Measurements from ENCODE around the gene ARMC8.
A peak's percentile ranks its signal among the peaks of the same experiment; 100 is the strongest.

ARMC8 gene

GRCh38 chr3:138197058-138197457 lies 10.0 kb downstream of the ARMC8 start:
- H3K4me3 ChIP-seq (ENCODE audit: insufficient read depth, low read depth, low read length) = no peak overlapping the region
- 88 to 92% methylated on average over 5 of the region's 5 CpGs for WGBS, 2 experiments
- no peaks in the 10 kb centered on the region for H3K27me3 ChIP-seq (ENCODE audit: control insufficient read depth, insufficient read depth, low read length, poor library complexity, severe bottlenecking)
- no peak overlapping the region for H3K27ac ChIP-seq (ENCODE audit: insufficient read depth, low read depth, low read length, poor library complexity, severe bottlenecking)
- no peaks in the 10 kb centered on the region for H3K36me3 ChIP-seq (ENCODE audit: control insufficient read depth, insufficient read depth, low read length)
- no peaks in the 10 kb centered on the region for H3K4me1 ChIP-seq (ENCODE audit: control insufficient read depth, insufficient read depth, low read length)
- H3K9me3 ChIP-seq (ENCODE audit: control insufficient read depth, low read length) = no peaks in the 10 kb centered on the region

DNA sequence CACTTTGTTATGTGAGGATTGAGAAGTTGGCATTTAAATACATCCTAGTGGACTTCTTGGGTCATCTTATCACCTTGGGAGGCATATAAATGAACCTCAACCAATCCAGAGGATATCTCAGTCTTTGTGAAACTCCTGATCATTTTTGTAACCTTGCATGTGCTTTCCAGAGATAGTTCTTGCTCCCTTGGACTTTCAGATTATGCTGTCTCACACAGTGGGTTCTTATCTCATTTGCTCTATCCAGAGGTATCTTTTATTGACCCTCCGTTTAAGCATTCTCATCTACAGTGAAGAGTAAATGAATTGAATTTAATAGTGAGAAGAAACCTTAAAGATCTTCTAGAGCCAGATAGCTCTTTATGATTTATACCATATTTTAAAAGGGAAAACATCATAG lies 10.4 kb downstream of the ARMC8 start:
- Histone ChIP-seq H3K27ac (ENCODE audit: insufficient read depth, low read depth, low read length, poor library complexity, severe bottlenecking) (no peak overlapping the region), H3K36me3 (ENCODE audit: control insufficient read depth, insufficient read depth, low read length) (no peaks in the 10 kb centered on the region), H3K9me3 (ENCODE audit: control insufficient read depth, low read length) (no peaks in the 10 kb centered on the region), H3K4me1 (ENCODE audit: control insufficient read depth, insufficient read depth, low read length) (no peaks in the 10 kb centered on the region), H3K27me3 (ENCODE audit: control insufficient read depth, insufficient read depth, low read length, poor library complexity, severe bottlenecking) (no peaks in the 10 kb centered on the region), H3K4me3 (ENCODE audit: insufficient read depth, low read depth, low read length) (no peak overlapping the region)
- WGBS, 2 experiments = no CpG with 5 or more reads among the region's 1 CpG

- no peaks in the 10 kb centered on the region for H3K27me3 ChIP-seq (ENCODE audit: control insufficient read depth, insufficient read depth, low read length, poor library complexity, severe bottlenecking)
- H3K27ac ChIP-seq (ENCODE audit: insufficient read depth, low read depth, low read length, poor library complexity, severe bottlenecking) = no peak overlapping the region
- no peaks in the 10 kb centered on the region for H3K36me3 ChIP-seq (ENCODE audit: control insufficient read depth, insufficient read depth, low read length)
- no peak overlapping the region for H3K4me3 ChIP-seq (ENCODE audit: insufficient read depth, low read depth, low read length)
- whole genome bisulfite sequencing, 2 experiments = 88 to 100% methylated on average over 1 to 2 of the region's 2 CpGs
- H3K9me3 ChIP-seq (ENCODE audit: control insufficient read depth, low read length) = no peaks in the 10 kb centered on the region
- H3K4me1 ChIP-seq (ENCODE audit: control insufficient read depth, insufficient read depth, low read length) = peaks cover 8% of the 10 kb centered on the region
These were observed 12.8 kb downstream of the ARMC8 start for GRCh38 chr3:138199851-138200250.

GRCh38 chr3:138200424-138200823 lies 13.3 kb downstream of the ARMC8 start:
- Histone ChIP-seq H3K27me3 (ENCODE audit: control insufficient read depth, insufficient read depth, low read length, poor library complexity, severe bottlenecking) (no peaks in the 10 kb centered on the region), H3K36me3 (ENCODE audit: control insufficient read depth, insufficient read depth, low read length) (no peaks in the 10 kb centered on the region), H3K9me3 (ENCODE audit: control insufficient read depth, low read length) (no peaks in the 10 kb centered on the region), H3K4me1 (ENCODE audit: control insufficient read depth, insufficient read depth, low read length) (peaks cover 8% of the 10 kb centered on the region), H3K4me3 (ENCODE audit: insufficient read depth, low read depth, low read length) (no peak overlapping the region), H3K27ac (ENCODE audit: insufficient read depth, low read depth, low read length, poor library complexity, severe bottlenecking) (no peak overlapping the region)
- 100% methylated on average over 1 of the region's 1 CpG; no CpG with 5 or more reads in 1 of the 2 experiments for WGBS, 2 experiments

DNA sequence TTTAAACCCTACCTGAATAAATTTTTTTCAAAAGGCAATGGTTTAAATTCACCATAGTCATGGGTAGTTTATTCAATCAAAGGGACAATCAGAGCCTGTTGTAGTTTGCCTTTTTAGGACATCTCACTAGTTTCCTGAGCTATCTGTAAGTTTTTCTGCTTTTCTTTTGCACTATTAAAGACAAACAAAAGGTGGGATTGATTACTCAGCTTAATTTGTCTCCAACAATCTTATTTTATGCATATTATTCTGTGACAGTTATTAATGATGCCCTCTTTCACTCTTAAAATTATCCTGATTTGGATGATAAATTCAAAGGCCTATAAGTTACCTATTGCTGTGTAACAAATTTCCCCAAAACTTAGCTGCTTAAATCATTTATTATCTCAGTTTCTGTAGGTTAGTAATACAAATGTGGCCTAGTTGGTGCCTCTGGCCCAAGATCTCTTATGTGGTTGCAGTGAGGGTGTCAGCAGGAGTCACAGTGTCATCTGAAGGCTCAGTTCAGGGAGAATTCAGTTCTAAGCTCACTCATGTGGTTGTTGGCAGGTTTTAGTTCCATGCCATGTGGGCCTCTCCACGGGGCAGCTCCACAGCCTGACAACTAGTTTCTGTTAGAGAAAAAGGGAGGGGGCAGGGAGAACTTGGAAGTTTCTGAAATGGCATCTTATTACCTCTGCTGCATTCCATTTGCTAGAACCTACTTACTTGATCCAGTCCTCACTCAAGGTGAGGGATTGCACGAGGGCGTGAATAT lies 16.0 kb downstream of the ARMC8 start:
- H3K27me3 ChIP-seq (ENCODE audit: control insufficient read depth, insufficient read depth, low read length, poor library complexity, severe bottlenecking) = no peaks in the 10 kb centered on the region
- H3K4me1 ChIP-seq (ENCODE audit: control insufficient read depth, insufficient read depth, low read length) = peaks cover 8% of the 10 kb centered on the region
- H3K9me3 ChIP-seq (ENCODE audit: control insufficient read depth, low read length) = no peaks in the 10 kb centered on the region
- H3K27ac ChIP-seq (ENCODE audit: insufficient read depth, low read depth, low read length, poor library complexity, severe bottlenecking) = no peak overlapping the region
- no peak overlapping the region for H3K4me3 ChIP-seq (ENCODE audit: insufficient read depth, low read depth, low read length)
- 72 to 85% methylated on average over 3 of the region's 3 CpGs for WGBS, 2 experiments
- H3K36me3 ChIP-seq (ENCODE audit: control insufficient read depth, insufficient read depth, low read length) = no peaks in the 10 kb centered on the region

GRCh38 chr3:138203938-138204337 lies 16.8 kb downstream of the ARMC8 start:
- Histone ChIP-seq H3K4me1 (ENCODE audit: control insufficient read depth, insufficient read depth, low read length) (peaks cover 8% of the 10 kb centered on the region), H3K36me3 (ENCODE audit: control insufficient read depth, insufficient read depth, low read length) (no peaks in the 10 kb centered on the region), H3K4me3 (ENCODE audit: insufficient read depth, low read depth, low read length) (no peak overlapping the region), H3K9me3 (ENCODE audit: control insufficient read depth, low read length) (no peaks in the 10 kb centered on the region), H3K27me3 (ENCODE audit: control insufficient read depth, insufficient read depth, low read length, poor library complexity, severe bottlenecking) (no peaks in the 10 kb centered on the region), H3K27ac (ENCODE audit: insufficient read depth, low read depth, low read length, poor library complexity, severe bottlenecking) (no peak overlapping the region)
- WGBS, 2 experiments = 91 to 94% methylated on average over 4 of the region's 4 CpGs

- H3K27me3 ChIP-seq (ENCODE audit: control insufficient read depth, insufficient read depth, low read length, poor library complexity, severe bottlenecking) = no peaks in the 10 kb centered on the region
- H3K4me1 ChIP-seq (ENCODE audit: control insufficient read depth, insufficient read depth, low read length) = peaks cover 15% of the 10 kb centered on the region
- H3K4me3 ChIP-seq (ENCODE audit: insufficient read depth, low read depth, low read length) = no peak overlapping the region
- WGBS, 2 experiments = 88 to 93% methylated on average over 5 of the region's 5 CpGs
- H3K36me3 ChIP-seq (ENCODE audit: control insufficient read depth, insufficient read depth, low read length) = no peaks in the 10 kb centered on the region
- H3K27ac ChIP-seq (ENCODE audit: insufficient read depth, low read depth, low read length, poor library complexity, severe bottlenecking) = no peak overlapping the region
- H3K9me3 ChIP-seq (ENCODE audit: control insufficient read depth, low read length) = no peaks in the 10 kb centered on the region
These were observed 18.4 kb downstream of the ARMC8 start for GRCh38 chr3:138205527-138205926.

DNA sequence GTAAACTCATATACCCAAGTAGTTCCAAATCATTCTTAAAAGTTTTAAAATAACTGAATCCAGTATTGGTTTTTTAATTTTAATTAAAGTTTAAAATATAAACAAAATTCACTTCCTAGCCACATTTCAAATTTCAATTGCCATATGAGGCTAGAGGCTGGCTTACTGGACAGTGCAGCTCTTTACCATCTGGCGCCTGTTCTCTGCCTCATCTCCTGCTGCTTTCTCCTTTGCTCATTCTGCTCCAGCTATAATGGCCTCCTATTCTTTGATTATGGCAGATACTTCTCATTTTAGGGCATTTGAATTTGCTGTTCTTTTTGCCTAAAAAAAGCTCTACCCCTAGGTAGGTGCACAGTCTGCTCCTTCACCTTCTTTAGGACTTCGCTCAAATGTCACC lies 19.1 kb downstream of the ARMC8 start:
- H3K36me3 ChIP-seq (ENCODE audit: control insufficient read depth, insufficient read depth, low read length) = no peaks in the 10 kb centered on the region
- no peaks in the 10 kb centered on the region for H3K27me3 ChIP-seq (ENCODE audit: control insufficient read depth, insufficient read depth, low read length, poor library complexity, severe bottlenecking)
- 91 to 95% methylated on average over 2 of the region's 2 CpGs for WGBS, 2 experiments
- no peaks in the 10 kb centered on the region for H3K9me3 ChIP-seq (ENCODE audit: control insufficient read depth, low read length)
- peaks cover 18% of the 10 kb centered on the region for H3K4me1 ChIP-seq (ENCODE audit: control insufficient read depth, insufficient read depth, low read length)
- no peak overlapping the region for H3K27ac ChIP-seq (ENCODE audit: insufficient read depth, low read depth, low read length, poor library complexity, severe bottlenecking)
- no peak overlapping the region for H3K4me3 ChIP-seq (ENCODE audit: insufficient read depth, low read depth, low read length)

- no peak overlapping the region for H3K4me3 ChIP-seq (ENCODE audit: insufficient read depth, low read depth, low read length)
These were observed 23.4 kb downstream of the ARMC8 start for GRCh38 chr3:138210528-138210927.

DNA sequence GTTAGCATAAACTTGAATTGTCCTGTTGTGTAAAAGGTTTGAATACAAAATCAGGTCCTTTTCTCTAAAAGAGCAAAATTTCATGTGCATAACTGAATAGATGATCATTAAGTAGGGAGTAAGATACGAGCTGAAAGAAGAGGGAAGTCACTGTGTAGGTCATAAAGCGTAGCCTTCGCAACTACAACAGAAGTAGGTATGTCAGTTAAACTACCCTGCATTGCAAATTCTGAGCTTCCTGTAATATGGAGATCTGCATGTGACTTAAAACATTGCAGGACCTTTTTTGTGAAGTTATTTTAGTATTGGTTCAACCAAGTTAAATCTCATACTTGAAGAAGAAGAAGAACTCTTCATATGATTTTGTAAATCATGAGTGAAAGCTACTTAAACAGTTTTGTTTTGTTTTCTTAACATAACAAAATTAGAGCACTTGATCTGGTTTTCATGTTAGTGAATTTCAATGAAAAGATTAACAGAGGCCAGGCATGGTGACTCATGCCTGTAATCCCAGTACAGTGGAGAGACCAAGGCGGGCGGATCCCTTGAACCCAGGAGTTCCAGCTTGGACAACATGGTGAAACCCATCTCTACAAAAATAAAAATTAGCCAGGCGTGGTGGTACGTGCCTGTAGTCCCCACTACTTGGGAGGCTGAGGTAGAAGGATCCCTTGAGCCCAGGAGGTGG lies 26.4 kb downstream of the ARMC8 start:
- no peaks in the 10 kb centered on the region for H3K9me3 ChIP-seq (ENCODE audit: control insufficient read depth, low read length)
- WGBS, 2 experiments = 96% methylated on average over 7 of the region's 7 CpGs
- H3K27me3 ChIP-seq (ENCODE audit: control insufficient read depth, insufficient read depth, low read length, poor library complexity, severe bottlenecking) = no peaks in the 10 kb centered on the region
- H3K27ac ChIP-seq (ENCODE audit: insufficient read depth, low read depth, low read length, poor library complexity, severe bottlenecking) = no peak overlapping the region
- no peaks in the 10 kb centered on the region for H3K36me3 ChIP-seq (ENCODE audit: control insufficient read depth, insufficient read depth, low read length)
- H3K4me3 ChIP-seq (ENCODE audit: insufficient read depth, low read depth, low read length) = no peak overlapping the region
- peaks cover 11% of the 10 kb centered on the region for H3K4me1 ChIP-seq (ENCODE audit: control insufficient read depth, insufficient read depth, low read length)

More at GRCh38 chr3:138210528-138210927, 23.4 kb downstream of the ARMC8 start:
- Histone ChIP-seq H3K4me1 (ENCODE audit: control insufficient read depth, insufficient read depth, low read length) (peaks cover 11% of the 10 kb centered on the region), H3K27me3 (ENCODE audit: control insufficient read depth, insufficient read depth, low read length, poor library complexity, severe bottlenecking) (no peaks in the 10 kb centered on the region), H3K9me3 (ENCODE audit: control insufficient read depth, low read length) (no peaks in the 10 kb centered on the region), H3K27ac (ENCODE audit: insufficient read depth, low read depth, low read length, poor library complexity, severe bottlenecking) (peak overlapping the region; percentile 55), H3K36me3 (ENCODE audit: control insufficient read depth, insufficient read depth, low read length) (no peaks in the 10 kb centered on the region)
- 44 to 52% methylated on average over 2 to 3 of the region's 3 CpGs for WGBS, 2 experiments
